Right hindlimb (tissue), 1 donor: ENCODE data around the gene ARHGAP26.

Experiments used
- DNase-seq: peaks from one replicate; pipeline ENCODE4 v3.0.0-alpha.2; 2018

ARHGAP26 gene

GRCh38 chr5:143217065-143217803 lies 447.1 kb downstream of the ARHGAP26 start:
- DNase-seq: no peak

- no peak for DNase-seq
Measured at GRCh38 chr5:143217804-143218160, 447.6 kb downstream of the ARHGAP26 start.

- no peak for DNase-seq
Measured at GRCh38 chr5:143218517-143219170, 448.5 kb downstream of the ARHGAP26 start.

- no peak for DNase-seq
Measured at GRCh38 chr5:143219696-143220095, 449.5 kb downstream of the ARHGAP26 start.

GRCh38 chr5:143220748-143221251 lies 450.6 kb downstream of the ARHGAP26 start:
- no peak for DNase-seq

GRCh38 chr5:143222287-143223231 lies 452.4 kb downstream of the ARHGAP26 start:
- no peak for DNase-seq

GRCh38 chr5:143224672-143225071 lies 454.5 kb downstream of the ARHGAP26 start:
- DNase-seq: no peak

GRCh38 chr5:143225511-143225910 lies 455.3 kb downstream of the ARHGAP26 start:
- DNase-seq: no peak

GRCh38 chr5:143226361-143226760 lies 456.2 kb downstream of the ARHGAP26 start:
- DNase-seq: no peak

- DNase-seq: no peak
Measured at GRCh38 chr5:143226872-143227271, 456.7 kb downstream of the ARHGAP26 start.

GRCh38 chr5:143227301-143227700 lies 457.1 kb downstream of the ARHGAP26 start:
- DNase-seq: no peak

GRCh38 chr5:143228597-143229293 lies 458.6 kb downstream of the ARHGAP26 start:
- no peak for DNase-seq

GRCh38 chr5:143229426-143229895 lies 459.3 kb downstream of the ARHGAP26 start:
- DNase-seq: no peak

- no peak for DNase-seq
Measured at GRCh38 chr5:143229896-143230675, 459.9 kb downstream of the ARHGAP26 start.

GRCh38 chr5:143230676-143230996 lies 460.5 kb downstream of the ARHGAP26 start:
- DNase-seq: no peak

GRCh38 chr5:143231416-143231815 lies 461.2 kb downstream of the ARHGAP26 start:
- DNase-seq: no peak

- DNase-seq: no peak
Measured at GRCh38 chr5:143231973-143232812, 462.0 kb downstream of the ARHGAP26 start.

- DNase-seq: no peak
Measured at GRCh38 chr5:143233031-143233430, 462.9 kb downstream of the ARHGAP26 start.

- no peak for DNase-seq
Measured at GRCh38 chr5:143234162-143234842, 464.1 kb downstream of the ARHGAP26 start.

- DNase-seq: no peak
Measured at GRCh38 chr5:143235423-143235822, 465.2 kb downstream of the ARHGAP26 start.
